Measurements from ENCODE around the gene FURIN. TPM values are rescaled to one million over a fixed set of nuclear protein-coding genes. Genes with fewer than 3 reads are reported as not detected.
"Not testable (repeated sequence)": the region's sequence is repeated elsewhere in the genome, so short reads cannot be mapped to it uniquely, and the experiment has no call there.

FURIN gene
- total RNA-seq, 1 experiment from 2014 or later, result 92.8 TPM

GRCh38 chr15:90911302-90911623, 42.9 kb downstream of the FURIN start:
- no peak for DNase-seq (ENCODE audit: low read depth in 1 of 2, low spot score in 2 of 2)
- no peak overlapping the region for H3K27ac ChIP-seq
- H3K4me3 ChIP-seq, result no peak overlapping the region
- no peaks in the 10 kb centered on the region for H3K9me3 ChIP-seq (replicated peaks)
- H3K4me1 ChIP-seq (replicated peaks), result no peaks in the 10 kb centered on the region
- H3K36me3 ChIP-seq, result peaks cover 50% of the 10 kb centered on the region
- H3K27me3 ChIP-seq (replicated peaks), result no peaks in the 10 kb centered on the region

GRCh38 chr15:90911906-90912769, 43.8 kb downstream of the FURIN start:
- no peak overlapping the region for H3K27ac ChIP-seq
- H3K36me3 ChIP-seq, result peaks cover 46% of the 10 kb centered on the region
- no peak for DNase-seq (ENCODE audit: low read depth in 1 of 2, low spot score in 2 of 2)
- H3K9me3 ChIP-seq (replicated peaks), result no peaks in the 10 kb centered on the region
- H3K4me3 ChIP-seq, result no peak overlapping the region
- H3K27me3 ChIP-seq (replicated peaks), result no peaks in the 10 kb centered on the region
- no peaks in the 10 kb centered on the region for H3K4me1 ChIP-seq (replicated peaks)

GRCh38 chr15:90912770-90913075, 44.3 kb downstream of the FURIN start:
- H3K4me3 ChIP-seq, result no peak overlapping the region
- no peak for DNase-seq (ENCODE audit: low read depth in 1 of 2, low spot score in 2 of 2)
- peaks cover 41% of the 10 kb centered on the region for H3K36me3 ChIP-seq
- no peaks in the 10 kb centered on the region for H3K4me1 ChIP-seq (replicated peaks)
- no peak overlapping the region for H3K27ac ChIP-seq
- H3K27me3 ChIP-seq (replicated peaks), result no peaks in the 10 kb centered on the region
- H3K9me3 ChIP-seq (replicated peaks), result no peaks in the 10 kb centered on the region

GRCh38 chr15:90913398-90913944, 45.1 kb downstream of the FURIN start:
- H3K36me3 ChIP-seq, result peaks cover 41% of the 10 kb centered on the region

GRCh38 chr15:90914305-90915080, 46.1 kb downstream of the FURIN start:
- Histone ChIP-seq H3K27me3 (replicated peaks) (no peaks in the 10 kb centered on the region), H3K4me3 (no peak overlapping the region), H3K4me1 (replicated peaks) (no peaks in the 10 kb centered on the region), H3K36me3 (peaks cover 47% of the 10 kb centered on the region), H3K27ac (no peak overlapping the region), H3K9me3 (replicated peaks) (no peaks in the 10 kb centered on the region)
- DNase-seq (ENCODE audit: low read depth in 1 of 2, low spot score in 2 of 2), result no peak

More at GRCh38 chr15:90913398-90913944, 45.1 kb downstream of the FURIN start:
- Histone ChIP-seq H3K27me3 (replicated peaks) (no peaks in the 10 kb centered on the region), H3K4me3 (no peak overlapping the region), H3K4me1 (replicated peaks) (no peaks in the 10 kb centered on the region), H3K27ac (no peak overlapping the region), H3K9me3 (replicated peaks) (no peaks in the 10 kb centered on the region)
- no peak for DNase-seq (ENCODE audit: low read depth in 1 of 2, low spot score in 2 of 2)

- Histone ChIP-seq H3K4me3 (no peak overlapping the region), H3K27me3 (replicated peaks) (no peaks in the 10 kb centered on the region), H3K4me1 (replicated peaks) (no peaks in the 10 kb centered on the region), H3K9me3 (replicated peaks) (no peaks in the 10 kb centered on the region), H3K27ac (no peak overlapping the region), H3K36me3 (peaks cover 51% of the 10 kb centered on the region)
- no peak for DNase-seq (ENCODE audit: low read depth in 1 of 2, low spot score in 2 of 2)
Measured at GRCh38 chr15:90915216-90915807, 46.9 kb downstream of the FURIN start.

- no peak for DNase-seq (ENCODE audit: low read depth in 1 of 2, low spot score in 2 of 2)
- H3K4me1 ChIP-seq (replicated peaks), result no peaks in the 10 kb centered on the region
- no peaks in the 10 kb centered on the region for H3K9me3 ChIP-seq (replicated peaks)
- peaks cover 46% of the 10 kb centered on the region for H3K36me3 ChIP-seq
- H3K27me3 ChIP-seq (replicated peaks), result no peaks in the 10 kb centered on the region
- no peak overlapping the region for H3K27ac ChIP-seq
- no peak overlapping the region for H3K4me3 ChIP-seq
Measured at GRCh38 chr15:90915808-90916440, 47.5 kb downstream of the FURIN start.

- H3K9me3 ChIP-seq (replicated peaks), result no peaks in the 10 kb centered on the region
- H3K27ac ChIP-seq, result no peak overlapping the region
- no peak overlapping the region for H3K4me3 ChIP-seq
- no peaks in the 10 kb centered on the region for H3K27me3 ChIP-seq (replicated peaks)
- no peaks in the 10 kb centered on the region for H3K4me1 ChIP-seq (replicated peaks)
- peaks cover 41% of the 10 kb centered on the region for H3K36me3 ChIP-seq
- no peak for DNase-seq (ENCODE audit: low read depth in 1 of 2, low spot score in 2 of 2)
Measured at GRCh38 chr15:90916461-90916860, 48.1 kb downstream of the FURIN start.

GRCh38 chr15:90917569-90917968, 49.2 kb downstream of the FURIN start:
- Histone ChIP-seq H3K9me3 (replicated peaks) (no peaks in the 10 kb centered on the region), H3K27me3 (replicated peaks) (no peaks in the 10 kb centered on the region), H3K36me3 (peaks cover 31% of the 10 kb centered on the region), H3K4me3 (no peak overlapping the region), H3K4me1 (replicated peaks) (no peaks in the 10 kb centered on the region), H3K27ac (no peak overlapping the region)
- no peak for DNase-seq (ENCODE audit: low read depth in 1 of 2, low spot score in 2 of 2)

GRCh38 chr15:90918034-90918788, 49.8 kb downstream of the FURIN start:
- DNase-seq (ENCODE audit: low read depth in 1 of 2, low spot score in 2 of 2), result no peak
- Histone ChIP-seq H3K9me3 (replicated peaks) (no peaks in the 10 kb centered on the region), H3K27ac (no peak overlapping the region), H3K27me3 (replicated peaks) (no peaks in the 10 kb centered on the region), H3K4me1 (replicated peaks) (no peaks in the 10 kb centered on the region), H3K36me3 (peaks cover 28% of the 10 kb centered on the region), H3K4me3 (no peak overlapping the region)

GRCh38 chr15:90918835-90919234, 50.4 kb downstream of the FURIN start:
- Histone ChIP-seq H3K4me1 (replicated peaks) (no peaks in the 10 kb centered on the region), H3K27me3 (replicated peaks) (no peaks in the 10 kb centered on the region), H3K4me3 (no peak overlapping the region), H3K27ac (no peak overlapping the region), H3K36me3 (peaks cover 23% of the 10 kb centered on the region), H3K9me3 (replicated peaks) (no peaks in the 10 kb centered on the region)
- no peak for DNase-seq (ENCODE audit: low read depth in 1 of 2, low spot score in 2 of 2)

- H3K9me3 ChIP-seq (replicated peaks), result no peaks in the 10 kb centered on the region
- H3K36me3 ChIP-seq, result peaks cover 16% of the 10 kb centered on the region
- no peaks in the 10 kb centered on the region for H3K4me1 ChIP-seq (replicated peaks)
- H3K4me3 ChIP-seq, result no peak overlapping the region
- no peak overlapping the region for H3K27ac ChIP-seq
- DNase-seq (ENCODE audit: low read depth in 1 of 2, low spot score in 2 of 2), result no peak
- no peaks in the 10 kb centered on the region for H3K27me3 ChIP-seq (replicated peaks)
Measured at GRCh38 chr15:90921887-90922286, 53.5 kb downstream of the FURIN start.

- H3K4me3 ChIP-seq; H3K4me1 ChIP-seq (replicated peaks); H3K27ac ChIP-seq; DNase-seq (ENCODE audit: low read depth in 1 of 2, low spot score in 2 of 2); H3K27me3 ChIP-seq (replicated peaks); H3K9me3 ChIP-seq (replicated peaks): not testable (repeated sequence)
- peaks cover 16% of the 10 kb centered on the region for H3K36me3 ChIP-seq
Measured at GRCh38 chr15:90922712-90923322, 54.4 kb downstream of the FURIN start.

Measured in SJSA1 (cell line).